ENCODE data around the gene EML6. TPM values are rescaled to one million over a fixed set of nuclear protein-coding genes. Genes with fewer than 3 reads are reported as not detected.
A peak's percentile ranks its signal among the peaks of the same experiment; 100 is the strongest.

The EML6 gene
- polyA plus RNA-seq, 2 of the 4 experiments (the other 2 are of a cell fraction), result 1.4 to 1.5 TPM

DNA sequence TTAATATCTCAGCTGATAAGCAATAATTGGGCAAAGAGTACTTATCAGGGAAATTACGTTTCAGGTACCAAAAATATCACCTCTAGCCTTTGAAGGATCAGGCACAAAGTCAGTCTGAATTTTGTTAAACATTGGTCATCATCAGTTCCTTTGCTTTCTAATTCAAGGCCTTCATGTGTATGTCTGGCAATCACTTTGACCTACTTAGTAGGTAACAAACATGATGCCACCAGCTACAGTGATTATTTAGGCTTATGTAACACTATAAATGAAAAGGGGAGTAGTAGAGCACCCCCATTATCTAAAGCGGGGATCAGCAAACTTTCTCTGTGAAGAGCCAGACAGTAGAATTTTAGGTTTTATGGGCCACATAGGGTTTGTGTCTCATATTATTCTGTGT is 251.7 kb downstream of the EML6 start:
- FAIRE-seq, result no peak

DNA sequence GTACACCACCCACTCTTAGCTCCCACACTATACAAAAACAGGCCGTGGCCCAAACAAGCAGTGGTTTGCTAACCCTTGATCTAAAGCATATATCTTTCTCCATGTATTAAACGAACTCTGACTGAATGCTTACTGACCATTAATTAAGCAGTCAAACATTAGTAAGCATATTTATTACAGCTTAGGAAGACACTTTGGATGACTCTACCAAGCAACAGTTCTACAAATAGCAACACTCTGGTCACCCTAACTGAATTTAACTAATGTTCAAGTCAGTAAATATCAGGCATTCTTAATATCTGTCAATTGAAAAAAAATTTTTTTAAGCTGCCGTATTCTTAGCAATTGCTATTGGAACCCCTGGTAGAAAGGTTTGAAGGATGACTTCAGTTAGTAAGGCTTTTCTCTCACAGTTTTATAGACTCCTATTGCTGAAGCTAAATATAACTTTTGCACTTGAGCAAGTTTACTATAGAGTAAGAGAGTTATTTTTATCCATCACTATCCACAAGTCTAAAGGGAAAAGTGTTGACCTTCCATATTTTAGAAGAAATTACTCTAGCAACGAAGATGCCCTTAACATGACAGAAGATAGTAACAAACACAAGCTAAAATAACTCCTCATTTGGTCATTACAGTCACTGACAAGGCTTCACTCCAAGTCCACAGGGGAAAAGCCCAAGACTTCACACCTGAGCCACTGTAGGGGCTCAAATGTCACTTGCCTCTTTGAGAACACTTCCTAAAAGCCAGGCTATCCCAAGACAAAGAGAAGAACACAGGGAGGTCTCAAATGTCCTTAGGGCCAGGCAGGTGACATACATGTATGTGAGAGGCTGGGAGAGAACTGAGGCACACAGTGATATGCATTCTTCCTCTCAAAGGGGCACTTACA is 252.4 kb downstream of the EML6 start:
- no peak for TF ChIP-seq FOXS1 (CRISPR knock-in tag; IDR thresholded peaks at IDR 0.05)
- no peak for TF ChIP-seq FOSL2 (IDR thresholded peaks at IDR 0.05)
- no peak for TF ChIP-seq FOSL2 (CRISPR knock-in tag; IDR thresholded peaks at IDR 0.05)
- TF ChIP-seq EHMT2 (IDR thresholded peaks at IDR 0.05; ENCODE audit: low read depth), result no peak
- no peak for TF ChIP-seq RAD21 (conservative IDR thresholded peaks at IDR 0.05 in 1 of 2, IDR thresholded peaks at IDR 0.05 in 1 of 2)
- TF ChIP-seq ZSCAN20 (CRISPR knock-in tag; IDR thresholded peaks at IDR 0.05), result no peak
- no peak for TF ChIP-seq RCOR1 (IDR thresholded peaks at IDR 0.05; ENCODE audit: low read depth, low read length)
- TF ChIP-seq SMC3 (IDR thresholded peaks at IDR 0.05), result no peak
- TF ChIP-seq HOXB13 (CRISPR knock-in tag; IDR thresholded peaks at IDR 0.05; ENCODE audit: low read depth), result no peak
- TF ChIP-seq, protein P1, sequence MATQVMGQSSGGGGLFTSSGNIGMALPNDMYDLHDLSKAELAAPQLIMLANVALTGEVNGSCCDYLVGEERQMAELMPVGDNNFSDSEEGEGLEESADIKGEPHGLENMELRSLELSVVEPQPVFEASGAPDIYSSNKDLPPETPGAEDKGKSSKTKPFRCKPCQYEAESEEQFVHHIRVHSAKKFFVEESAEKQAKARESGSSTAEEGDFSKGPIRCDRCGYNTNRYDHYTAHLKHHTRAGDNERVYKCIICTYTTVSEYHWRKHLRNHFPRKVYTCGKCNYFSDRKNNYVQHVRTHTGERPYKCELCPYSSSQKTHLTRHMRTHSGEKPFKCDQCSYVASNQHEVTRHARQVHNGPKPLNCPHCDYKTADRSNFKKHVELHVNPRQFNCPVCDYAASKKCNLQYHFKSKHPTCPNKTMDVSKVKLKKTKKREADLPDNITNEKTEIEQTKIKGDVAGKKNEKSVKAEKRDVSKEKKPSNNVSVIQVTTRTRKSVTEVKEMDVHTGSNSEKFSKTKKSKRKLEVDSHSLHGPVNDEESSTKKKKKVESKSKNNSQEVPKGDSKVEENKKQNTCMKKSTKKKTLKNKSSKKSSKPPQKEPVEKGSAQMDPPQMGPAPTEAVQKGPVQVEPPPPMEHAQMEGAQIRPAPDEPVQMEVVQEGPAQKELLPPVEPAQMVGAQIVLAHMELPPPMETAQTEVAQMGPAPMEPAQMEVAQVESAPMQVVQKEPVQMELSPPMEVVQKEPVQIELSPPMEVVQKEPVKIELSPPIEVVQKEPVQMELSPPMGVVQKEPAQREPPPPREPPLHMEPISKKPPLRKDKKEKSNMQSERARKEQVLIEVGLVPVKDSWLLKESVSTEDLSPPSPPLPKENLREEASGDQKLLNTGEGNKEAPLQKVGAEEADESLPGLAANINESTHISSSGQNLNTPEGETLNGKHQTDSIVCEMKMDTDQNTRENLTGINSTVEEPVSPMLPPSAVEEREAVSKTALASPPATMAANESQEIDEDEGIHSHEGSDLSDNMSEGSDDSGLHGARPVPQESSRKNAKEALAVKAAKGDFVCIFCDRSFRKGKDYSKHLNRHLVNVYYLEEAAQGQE (IDR thresholded peaks at IDR 0.05), result no peak
- no peak for TF ChIP-seq FOSB (CRISPR knock-in tag; IDR thresholded peaks at IDR 0.05)
- TF ChIP-seq JUN (IDR thresholded peaks at IDR 0.05), result no peak
- TF ChIP-seq, protein P2, sequence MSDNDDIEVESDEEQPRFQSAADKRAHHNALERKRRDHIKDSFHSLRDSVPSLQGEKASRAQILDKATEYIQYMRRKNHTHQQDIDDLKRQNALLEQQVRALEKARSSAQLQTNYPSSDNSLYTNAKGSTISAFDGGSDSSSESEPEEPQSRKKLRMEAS (IDR thresholded peaks at IDR 0.05), result no peak
- WGBS (ENCODE audit: missing lambda C conversion rate), result 90% methylated on average over 4 of the region's 4 CpGs

More for the DNA sequence above, 251.7 kb downstream of the EML6 start:
- Histone ChIP-seq H3K4me1 (peaks cover 13% of the 10 kb centered on the region; the same call in 1 of the 3 replicates), H3K27ac (no peak overlapping the region), H3K4me3 (no peak overlapping the region), H3K9me3 (no peaks in the 10 kb centered on the region), H3K4me2 (no peak overlapping the region)
- WGBS (ENCODE audit: missing lambda C conversion rate), result 92% methylated on average over 2 of the region's 2 CpGs
- CTCF ChIA-PET, result interaction anchor here (0.9 to 3.6 kb wide), 6 partner anchors 9 to 193 kb away, joined by 4 to 13 read pairs (median 4); partner anchors contain the start of gene RTN4
- DNase-seq (ENCODE audit: low read depth in 1 of 2, low spot score in 1 of 2) (no peak), ATAC-seq (no peak)
- TF ChIP-seq, protein P3, sequence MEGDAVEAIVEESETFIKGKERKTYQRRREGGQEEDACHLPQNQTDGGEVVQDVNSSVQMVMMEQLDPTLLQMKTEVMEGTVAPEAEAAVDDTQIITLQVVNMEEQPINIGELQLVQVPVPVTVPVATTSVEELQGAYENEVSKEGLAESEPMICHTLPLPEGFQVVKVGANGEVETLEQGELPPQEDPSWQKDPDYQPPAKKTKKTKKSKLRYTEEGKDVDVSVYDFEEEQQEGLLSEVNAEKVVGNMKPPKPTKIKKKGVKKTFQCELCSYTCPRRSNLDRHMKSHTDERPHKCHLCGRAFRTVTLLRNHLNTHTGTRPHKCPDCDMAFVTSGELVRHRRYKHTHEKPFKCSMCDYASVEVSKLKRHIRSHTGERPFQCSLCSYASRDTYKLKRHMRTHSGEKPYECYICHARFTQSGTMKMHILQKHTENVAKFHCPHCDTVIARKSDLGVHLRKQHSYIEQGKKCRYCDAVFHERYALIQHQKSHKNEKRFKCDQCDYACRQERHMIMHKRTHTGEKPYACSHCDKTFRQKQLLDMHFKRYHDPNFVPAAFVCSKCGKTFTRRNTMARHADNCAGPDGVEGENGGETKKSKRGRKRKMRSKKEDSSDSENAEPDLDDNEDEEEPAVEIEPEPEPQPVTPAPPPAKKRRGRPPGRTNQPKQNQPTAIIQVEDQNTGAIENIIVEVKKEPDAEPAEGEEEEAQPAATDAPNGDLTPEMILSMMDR (IDR thresholded peaks at IDR 0.05), result no peak
- TF ChIP-seq MAFK (IDR thresholded peaks at IDR 0.05; ENCODE audit: partially characterized antibody) (no peak), CHD2 (IDR thresholded peaks at IDR 0.05; ENCODE audit: low read length, partially characterized antibody) (no peak), ZC3H11A (IDR thresholded peaks at IDR 0.05) (no peak), KDM5A (IDR thresholded peaks at IDR 0.05) (no peak), SREBF2 (IDR thresholded peaks at IDR 0.05) (no peak), FOSL2 (IDR thresholded peaks at IDR 0.05) (no peak), FOSL2 (CRISPR knock-in tag; IDR thresholded peaks at IDR 0.05) (no peak), NFE2L2 (conservative IDR thresholded peaks at IDR 0.05; ENCODE audit: low read length) (no peak), JUN (IDR thresholded peaks at IDR 0.05) (no peak)
- POLR2A ChIA-PET, result no interaction called here

More for the DNA sequence above, 252.4 kb downstream of the EML6 start:
- no peak for FAIRE-seq
- DNase-seq (ENCODE audit: low read depth in 1 of 2, low spot score in 1 of 2), result no peak
- peak in 1 of 2 experiments; percentile 17; a peak in 1 of 6 replicates for ATAC-seq
- ChIA-PET CTCF (interaction anchor here (0.8 to 3.6 kb wide), 8 partner anchors 8 to 246 kb away, joined by 3 to 13 read pairs (median 4); partner anchors contain the start of gene RTN4), POLR2A (interaction anchor here (0.8 kb wide), 1 partner anchor 73 kb away, joined by 3 read pairs; no protein-coding TSS in a partner anchor)
- Histone ChIP-seq H3K4me3 (no peak overlapping the region), H3K4me2 (no peak overlapping the region), H3K27ac (no peak overlapping the region), H3K4me1 (peaks cover 19% of the 10 kb centered on the region; the same call in 1 of the 3 replicates), H3K9me3 (no peaks in the 10 kb centered on the region)

All from A549 (cell line).